ENCODE results near the gene CXCR1. TPM values are rescaled to one million over a fixed set of nuclear protein-coding genes. Genes with fewer than 3 reads are reported as not detected.
"Not testable (repeated sequence)": the region's sequence is repeated elsewhere in the genome, so short reads cannot be mapped to it uniquely, and the experiment has no call there.

Gene CXCR1
- total RNA-seq, 1 donor from 2014 or later, result 0.31 TPM

DNA sequence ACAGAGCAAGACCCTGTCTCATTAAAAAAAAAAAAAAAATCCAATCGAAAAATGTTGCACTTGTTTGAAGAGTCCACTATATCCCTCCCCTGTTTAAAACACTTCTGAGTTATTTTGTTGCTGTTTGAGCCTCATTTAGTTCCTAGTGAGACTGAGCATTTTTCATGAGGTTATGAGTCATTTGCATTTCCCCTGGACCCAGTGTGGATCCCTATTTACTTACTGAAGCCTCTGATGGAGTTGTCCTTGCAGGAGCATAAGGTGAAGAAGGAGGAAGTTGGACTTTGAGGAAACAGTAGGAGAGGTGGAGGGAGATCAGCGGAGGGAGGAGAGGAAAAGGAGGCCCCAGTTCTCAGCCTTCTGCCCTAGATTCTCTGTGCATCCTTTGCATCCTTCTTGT, 5.1 kb downstream of the CXCR1 start:
- DNase-seq, result no peak

- DNase-seq, result no peak
These were observed 10.7 kb downstream of the CXCR1 start for GRCh38 chr2:218155953-218156479.

- DNase-seq, result no peak
These were observed 14.0 kb downstream of the CXCR1 start for GRCh38 chr2:218152777-218153176.

GRCh38 chr2:218152172-218152571, 14.6 kb downstream of the CXCR1 start:
- no peak for DNase-seq

- no peak for DNase-seq
These were observed 16.8 kb downstream of the CXCR1 start for GRCh38 chr2:218149848-218150440.

- DNase-seq, result no peak
These were observed 17.7 kb downstream of the CXCR1 start for GRCh38 chr2:218149098-218149497.

DNA sequence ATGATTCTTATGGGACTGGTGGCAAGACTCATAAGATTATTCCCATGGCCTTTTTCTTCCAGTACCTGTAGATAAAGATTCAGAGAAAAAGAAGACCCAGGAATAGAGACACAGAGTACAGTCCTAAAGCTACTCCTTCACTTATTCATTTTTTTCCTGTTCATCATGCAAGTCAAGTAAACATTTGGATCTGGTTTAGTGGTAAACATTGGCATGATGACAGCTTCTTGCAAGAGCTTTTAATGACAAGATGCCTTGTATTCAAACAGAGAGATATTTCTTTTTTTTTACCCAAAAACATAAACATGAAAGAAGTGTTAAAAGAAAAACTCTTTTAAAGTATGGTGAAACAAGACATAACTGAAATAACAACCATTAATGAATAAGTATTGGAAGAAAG, 20.7 kb downstream of the CXCR1 start:
- no peak for DNase-seq

- DNase-seq, result no peak
These were observed 21.6 kb downstream of the CXCR1 start for GRCh38 chr2:218145124-218145523.

GRCh38 chr2:218138047-218138446, 28.7 kb downstream of the CXCR1 start:
- no peak for DNase-seq

DNA sequence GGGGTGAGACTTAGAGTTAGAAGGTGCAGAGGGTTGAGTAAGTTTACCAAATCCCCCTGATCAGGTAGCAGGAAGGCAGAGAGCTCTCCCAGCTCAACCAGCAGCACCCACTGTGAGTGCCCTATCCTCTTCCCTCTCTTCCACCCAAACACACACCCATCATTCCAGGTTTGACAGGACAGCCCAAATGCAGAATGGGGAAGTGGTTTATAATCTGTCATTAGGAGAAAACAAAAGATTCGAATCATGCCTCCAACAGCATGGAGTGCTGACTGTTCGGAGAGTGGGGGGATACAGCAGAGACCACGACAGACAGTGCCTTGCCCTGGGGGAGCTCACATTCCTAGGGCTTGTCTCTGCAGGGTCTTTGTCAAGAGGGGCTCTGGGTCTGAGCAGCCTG, 29.2 kb downstream of the CXCR1 start:
- no peak for DNase-seq

- DNase-seq, result no peak
These were observed 35.9 kb downstream of the CXCR1 start for GRCh38 chr2:218130822-218131221.

DNA sequence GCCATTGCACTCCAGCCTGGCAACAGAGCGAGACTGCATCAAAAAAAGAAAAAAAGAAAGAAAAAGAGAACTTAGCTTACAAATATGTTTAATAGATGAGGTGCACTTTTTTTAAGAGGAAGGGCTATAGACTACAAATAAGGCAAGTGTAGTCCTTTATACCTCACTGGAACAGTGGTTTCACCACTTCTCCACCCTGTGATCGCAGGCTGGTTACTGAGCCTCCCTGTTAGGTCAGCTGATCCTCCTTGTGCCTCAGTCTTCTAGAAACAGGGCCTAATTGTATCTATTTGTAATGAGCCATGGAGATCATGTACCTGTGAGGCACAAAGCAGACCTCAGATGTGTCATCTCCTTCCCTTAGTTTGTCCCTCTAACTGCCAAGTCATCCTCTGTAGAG, 36.4 kb downstream of the CXCR1 start:
- no peak for DNase-seq

- no peak for DNase-seq
These were observed 37.2 kb downstream of the CXCR1 start for GRCh38 chr2:218129458-218130135.

DNA sequence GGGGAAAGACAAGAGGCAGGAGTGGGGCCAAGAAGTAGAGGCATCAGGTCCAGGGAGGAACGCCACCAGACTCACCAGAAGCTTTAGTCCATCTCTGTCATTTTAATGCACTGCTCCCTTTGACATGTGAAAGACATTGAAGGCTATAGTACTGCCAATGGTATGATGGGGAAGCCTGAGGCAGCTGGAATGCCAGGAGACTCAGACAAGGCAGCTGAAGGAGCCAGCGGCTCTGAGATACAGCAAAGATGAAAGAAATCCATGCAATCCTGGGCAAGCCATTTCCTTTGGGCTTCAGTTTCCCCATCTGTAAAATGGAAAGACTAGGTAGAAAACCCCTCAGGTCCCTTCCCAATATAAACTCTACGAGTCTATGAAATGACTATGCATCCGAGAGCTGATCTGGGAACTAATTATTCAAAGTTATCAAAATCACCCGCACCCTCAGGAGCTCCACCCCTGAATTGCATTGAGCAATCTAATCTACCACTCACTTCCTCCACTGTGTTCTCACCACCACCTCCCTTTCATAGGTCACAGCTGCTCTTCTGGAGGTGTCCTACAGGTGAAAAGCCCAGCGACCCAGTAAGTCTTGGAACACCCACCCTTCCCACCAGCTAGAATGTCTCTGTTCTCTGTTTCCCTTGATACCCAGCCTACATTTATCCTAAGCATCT, 37.8 kb downstream of the CXCR1 start:
- no peak for DNase-seq

GRCh38 chr2:218127929-218128455, 38.8 kb downstream of the CXCR1 start:
- DNase-seq, result no peak

- no peak for DNase-seq
These were observed 41.1 kb downstream of the CXCR1 start, which contains the start of gene CXCR2 for GRCh38 chr2:218125626-218126080. TSS of gene CXCR2 (plus strand) at chr2:218126028. CDS start at chr2:218134802, 8,774 bp downstream.

- DNase-seq, result no peak
These were observed 41.7 kb downstream of the CXCR1 start for GRCh38 chr2:218125095-218125494.

- no peak for DNase-seq
These were observed 42.8 kb downstream of the CXCR1 start for GRCh38 chr2:218123986-218124385.

DNA sequence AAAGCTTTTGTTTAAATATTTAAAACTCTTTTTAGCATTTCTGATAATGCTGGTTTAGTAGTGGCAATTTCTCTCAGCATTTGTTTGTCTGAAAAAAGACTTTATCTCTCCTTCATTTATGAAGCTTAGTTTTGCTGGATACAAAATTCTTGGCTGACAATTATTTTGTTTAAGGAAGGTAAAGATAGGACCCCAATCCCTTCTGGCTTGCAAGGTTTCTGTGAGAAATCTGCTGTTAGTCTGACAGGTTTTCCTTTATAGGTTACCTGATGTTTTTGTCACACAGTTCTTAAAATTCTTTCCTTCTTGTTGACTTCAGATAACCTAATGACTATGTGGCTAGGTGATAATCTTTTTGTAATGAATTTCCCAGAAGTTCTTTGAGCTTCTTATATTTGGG, 44.5 kb downstream of the CXCR1 start:
- DNase-seq, result not testable (repeated sequence)

- DNase-seq, result not testable (repeated sequence)
These were observed 45.0 kb downstream of the CXCR1 start for GRCh38 chr2:218121789-218122188.
